ENCODE results near the gene TRPC4AP. TPM values are rescaled to one million over a fixed set of nuclear protein-coding genes. Genes with fewer than 3 reads are reported as not detected.
"Not testable (repeated sequence)": the region's sequence is repeated elsewhere in the genome, so short reads cannot be mapped to it uniquely, and the experiment has no call there.

TRPC4AP gene
- total and polyA plus RNA-seq, 11 donors, result 21.2 to 51.8 (median 38.6) TPM

DNA sequence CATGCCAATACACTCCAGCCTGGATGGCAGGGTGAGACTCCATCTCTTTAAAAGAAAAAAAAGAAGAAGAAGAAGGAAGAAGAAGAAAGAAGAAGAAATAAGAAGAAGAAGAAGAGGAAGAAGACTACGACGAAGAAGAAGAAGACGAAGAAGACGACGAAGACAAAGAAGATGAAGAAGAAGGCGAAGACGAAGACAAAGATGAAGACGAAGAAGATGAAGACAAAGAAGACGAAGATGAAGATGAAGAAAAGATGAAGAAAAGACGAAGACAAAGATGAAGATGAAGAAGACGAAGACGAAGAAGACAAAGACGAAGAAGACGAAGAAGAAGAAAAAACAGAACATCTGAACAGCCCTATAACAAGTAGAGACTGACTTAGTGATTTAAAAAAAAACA lies 33.0 kb downstream of the TRPC4AP start:
- no peak for ATAC-seq
- Histone ChIP-seq H3K4me1 (peaks cover 0 to 40% (median 15%) of the 10 kb centered on the region in 12 donors), H3K27ac (no peak overlapping the region), H3K9me3 (no peaks in the 10 kb centered on the region), H3K27me3 (no peaks in the 10 kb centered on the region), H3K36me3 (peaks cover 0 to 43% (median 24%) of the 10 kb centered on the region in 9 donors), H3K4me3 (no peak overlapping the region)
- TF ChIP-seq, protein P1, sequence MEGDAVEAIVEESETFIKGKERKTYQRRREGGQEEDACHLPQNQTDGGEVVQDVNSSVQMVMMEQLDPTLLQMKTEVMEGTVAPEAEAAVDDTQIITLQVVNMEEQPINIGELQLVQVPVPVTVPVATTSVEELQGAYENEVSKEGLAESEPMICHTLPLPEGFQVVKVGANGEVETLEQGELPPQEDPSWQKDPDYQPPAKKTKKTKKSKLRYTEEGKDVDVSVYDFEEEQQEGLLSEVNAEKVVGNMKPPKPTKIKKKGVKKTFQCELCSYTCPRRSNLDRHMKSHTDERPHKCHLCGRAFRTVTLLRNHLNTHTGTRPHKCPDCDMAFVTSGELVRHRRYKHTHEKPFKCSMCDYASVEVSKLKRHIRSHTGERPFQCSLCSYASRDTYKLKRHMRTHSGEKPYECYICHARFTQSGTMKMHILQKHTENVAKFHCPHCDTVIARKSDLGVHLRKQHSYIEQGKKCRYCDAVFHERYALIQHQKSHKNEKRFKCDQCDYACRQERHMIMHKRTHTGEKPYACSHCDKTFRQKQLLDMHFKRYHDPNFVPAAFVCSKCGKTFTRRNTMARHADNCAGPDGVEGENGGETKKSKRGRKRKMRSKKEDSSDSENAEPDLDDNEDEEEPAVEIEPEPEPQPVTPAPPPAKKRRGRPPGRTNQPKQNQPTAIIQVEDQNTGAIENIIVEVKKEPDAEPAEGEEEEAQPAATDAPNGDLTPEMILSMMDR (IDR thresholded peaks at IDR 0.05), result no peak
- TF ChIP-seq POLR2A (IDR thresholded peaks at IDR 0.05), result no peak
- no peak for DNase-seq
- intact Hi-C loops (cut with DNase I), result no loop called here
- 94 to 98% (median 96%) methylated on average over 14 of the region's 14 CpGs for WGBS, 4 donors

DNA sequence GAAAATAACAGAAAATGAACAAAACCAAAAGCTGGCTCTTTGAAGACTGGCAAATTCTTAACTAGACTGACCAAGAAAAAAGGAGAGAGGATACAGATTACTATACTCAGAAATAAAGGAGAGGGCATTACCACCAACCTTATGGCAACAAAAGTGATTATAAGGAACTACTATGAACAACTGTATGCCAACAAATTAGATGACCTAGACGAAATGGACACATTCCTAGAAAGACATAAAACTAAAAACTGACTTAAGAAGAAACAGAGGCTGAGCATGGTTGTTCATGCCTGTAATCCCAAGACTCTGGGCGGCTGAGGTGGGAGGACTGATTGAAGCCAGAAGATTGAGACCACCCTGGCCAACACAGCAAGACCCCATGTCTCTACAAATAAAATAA lies 33.5 kb downstream of the TRPC4AP start:
- H3K36me3 ChIP-seq, result peaks cover 0 to 48% (median 27%) of the 10 kb centered on the region in 9 donors
- intact Hi-C loops (cut with DNase I), result no loop called here
- DNase-seq, result no peak
- H3K27me3 ChIP-seq, result no peaks in the 10 kb centered on the region
- no peak for TF ChIP-seq POLR2A (IDR thresholded peaks at IDR 0.05)
- TF ChIP-seq, protein P1 (IDR thresholded peaks at IDR 0.05), result no peak
- no peaks in the 10 kb centered on the region for H3K9me3 ChIP-seq
- no peak overlapping the region for H3K4me3 ChIP-seq
- 92 to 98% (median 98%) methylated on average over 2 of the region's 2 CpGs for WGBS, 4 donors
- H3K27ac ChIP-seq, result no peak overlapping the region
- no peak for ATAC-seq
- peaks cover 0 to 41% (median 14%) of the 10 kb centered on the region in 12 donors for H3K4me1 ChIP-seq

DNA sequence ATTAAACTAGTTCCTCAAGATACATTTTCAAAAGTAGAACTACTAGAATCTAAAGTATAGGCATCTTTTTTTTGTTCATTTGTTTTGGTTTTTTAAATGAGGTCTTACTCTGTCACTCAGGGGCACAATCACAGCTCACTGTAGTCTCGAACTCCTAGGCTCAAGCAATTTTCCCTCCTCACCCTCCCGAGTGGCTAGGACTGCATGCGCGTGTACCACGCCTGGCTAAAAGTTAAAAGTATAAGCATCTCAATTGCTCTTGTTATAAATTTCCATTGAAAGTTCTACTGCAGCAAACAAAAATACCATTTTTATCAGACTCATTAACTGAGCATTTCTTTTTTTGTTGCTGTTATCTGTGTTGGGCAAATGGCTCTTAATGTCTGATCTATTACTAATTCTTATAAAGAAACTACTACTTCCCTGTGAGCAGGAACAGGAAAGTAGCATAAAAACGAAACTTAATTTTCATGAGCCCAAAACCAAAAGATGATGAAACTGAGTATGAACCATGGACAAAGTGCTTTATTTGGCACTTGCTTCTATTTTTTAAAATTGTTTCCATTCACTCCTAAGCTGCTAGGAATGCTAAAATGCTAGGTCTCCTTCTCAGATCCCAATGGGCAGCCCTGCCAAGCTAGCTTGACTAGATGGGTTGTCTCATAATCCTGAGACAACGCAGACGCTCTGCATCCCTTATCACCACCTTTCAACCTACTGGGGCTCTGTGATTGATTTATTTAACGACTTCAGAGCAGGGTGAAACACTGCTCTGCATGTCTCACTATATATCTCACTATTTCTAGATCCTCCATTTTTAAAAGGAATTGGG lies 36.9 kb downstream of the TRPC4AP start:
- ATAC-seq (peak in 3 of 4 donors; percentile 41 to 87 (median 73)), DNase-seq (no peak)
- Histone ChIP-seq H3K4me1 (peaks cover 0 to 30% (median 14%) of the 10 kb centered on the region in 12 donors), H3K27ac (peak overlapping the region in 4 of 12 donors; percentile 9 to 59 (median 34)), H3K4me3 (no peak overlapping the region), H3K9me3 (no peaks in the 10 kb centered on the region), H3K36me3 (peaks cover 0 to 49% (median 33%) of the 10 kb centered on the region in 9 donors), H3K27me3 (no peaks in the 10 kb centered on the region)
- 61 to 64% (median 63%) methylated on average over 9 of the region's 9 CpGs for WGBS, 4 donors
- TF ChIP-seq, protein P1 (IDR thresholded peaks at IDR 0.05), result no peak
- no peak for TF ChIP-seq POLR2A (IDR thresholded peaks at IDR 0.05)
- intact Hi-C loops (cut with DNase I), result no loop called here

DNA sequence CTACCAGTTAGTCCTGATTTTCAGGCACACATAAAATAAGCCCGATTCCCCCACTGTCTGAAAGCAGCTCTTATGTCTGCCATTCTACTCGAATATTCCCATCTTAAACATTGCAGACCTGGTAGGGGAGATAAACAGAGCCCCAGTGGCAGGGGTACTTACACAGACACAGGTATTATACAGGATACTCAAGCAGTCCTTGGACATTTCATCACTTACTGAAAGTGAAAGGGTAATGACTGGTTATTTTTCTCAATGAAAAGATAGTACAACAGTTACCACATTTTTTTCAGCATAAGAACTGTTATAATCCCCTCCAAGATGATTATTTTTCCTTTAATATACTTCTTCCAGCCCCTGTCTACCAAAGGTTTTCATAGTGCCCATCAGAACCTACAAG lies 37.8 kb downstream of the TRPC4AP start:
- intact Hi-C loops (cut with DNase I), result no loop called here
- DNase-seq (no peak), ATAC-seq (no peak)
- Histone ChIP-seq H3K27ac (no peak overlapping the region), H3K36me3 (peaks cover 0 to 54% (median 40%) of the 10 kb centered on the region in 9 donors), H3K4me3 (no peak overlapping the region), H3K9me3 (no peaks in the 10 kb centered on the region), H3K27me3 (no peaks in the 10 kb centered on the region), H3K4me1 (peaks cover 0 to 38% (median 15%) of the 10 kb centered on the region in 12 donors)
- TF ChIP-seq, protein P1 (IDR thresholded peaks at IDR 0.05), result no peak
- TF ChIP-seq POLR2A (IDR thresholded peaks at IDR 0.05), result no peak
- 61 to 66% (median 63%) methylated on average over 2 of the region's 2 CpGs for WGBS, 4 donors

DNA sequence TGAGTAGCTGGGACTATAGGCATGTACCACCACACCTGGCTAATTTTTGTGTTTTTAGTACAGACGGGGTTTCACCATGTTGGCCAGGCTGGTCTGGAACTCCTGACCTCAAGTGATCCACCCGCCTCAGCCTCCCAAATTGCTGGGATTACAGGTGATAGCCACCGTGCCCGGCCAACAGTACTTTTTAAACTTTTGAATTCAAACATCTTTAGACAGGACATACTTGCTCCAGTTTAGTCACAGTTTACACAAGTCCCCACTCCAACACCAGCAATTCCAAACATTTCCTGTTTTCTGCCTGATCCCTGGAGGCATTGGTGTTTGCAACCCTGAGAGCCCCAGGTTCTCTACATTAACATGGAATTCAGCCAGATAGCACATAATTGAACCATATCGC lies 40.0 kb downstream of the TRPC4AP start:
- Histone ChIP-seq H3K4me1 (peaks cover 0 to 44% (median 15%) of the 10 kb centered on the region in 12 donors), H3K36me3 (peaks cover 0 to 75% (median 62%) of the 10 kb centered on the region in 9 donors)
- WGBS, 4 donors, result 73 to 85% (median 77%) methylated on average over 5 of the region's 5 CpGs
- H3K4me3 ChIP-seq; ATAC-seq; H3K27ac ChIP-seq; H3K9me3 ChIP-seq; DNase-seq; intact Hi-C loops (cut with DNase I); H3K27me3 ChIP-seq: not testable (repeated sequence)
